GM23338 (cell line): ENCODE data around the gene TIMM17A.

Source experiments
- CTCF ChIP-seq, 2 experiments: fragments of 200-600 bp in 1 of 2; sonication (generic) in 1 of 2; conservative IDR thresholded peaks; 2 replicates each; pipeline versions ENCODE4 v1.5.1 to v1.6.1; 2016 to 2017; ENCODE audit warnings: antibody characterized with exemption in 2 of 2, low read depth in 2 of 2, mild to moderate bottlenecking in 2 of 2, moderate library complexity in 1 of 2
- EZH2phosphoT487 ChIP-seq: fragments of 200-600 bp; sonication (generic); IDR thresholded peaks from one replicate; pipeline ENCODE4 v1.8.1; 2018; ENCODE audit warnings: antibody characterized with exemption; ENCODE audit not compliant: unreplicated experiment
- POLR2AphosphoS5 ChIP-seq: IDR thresholded peaks from 2 replicates; pipeline ENCODE4 v1.6.1; 2016; ENCODE audit warnings: antibody characterized with exemption, low read depth
- ZNF114 ChIP-seq: fragments of 250-450 bp; sonication (Bioruptor Pico); IDR thresholded peaks from 2 replicates; pipeline ENCODE4 v1.5.0; 2020; ENCODE audit warnings: mild to moderate bottlenecking, moderate library complexity

- no peak for TF ChIP-seq ZNF114 (CRISPR knock-in tag)
- no peak for TF ChIP-seq EZH2phosphoT487
- TF ChIP-seq CTCF (conservative IDR thresholded peaks at IDR 0.05; ENCODE audit: low read depth in 2 of 2) = no peak
- no peak for TF ChIP-seq POLR2AphosphoS5
Observed at GRCh38 chr1:202016022-202016810, 60.9 kb downstream of the TIMM17A start.
